K562 (cell line): Measurements from ENCODE around the gene PELI2. TPM values are rescaled to one million over a fixed set of nuclear protein-coding genes. Genes with fewer than 3 reads are reported as not detected.
A peak's percentile ranks its signal among the peaks of the same experiment; 100 is the strongest.

ENCODE experiments used
- BDP1 ChIP-seq: IDR thresholded peaks from 3 replicates; pipeline ENCODE4 v1.6.1; 2011; ENCODE audit not compliant: insufficient read length, insufficient read depth
- CBX2 ChIP-seq: fragments of 200-600 bp; sonication (generic); IDR thresholded peaks from one replicate; pipeline ENCODE4 v1.6.1; 2012; ENCODE audit warnings: mild to moderate bottlenecking, low read length, inconsistent platforms; ENCODE audit not compliant: insufficient read depth, poor library complexity, severe bottlenecking
- CBX8 ChIP-seq: fragments of 200-600 bp; sonication (generic); IDR thresholded peaks from 2 replicates; pipeline ENCODE4 v1.6.1; 2012; ENCODE audit warnings: borderline replicate concordance, mixed run types, low read depth, mild to moderate bottlenecking, moderate library complexity, mixed read lengths, low read length, control low read depth, inconsistent platforms; ENCODE audit not compliant: poor library complexity, severe bottlenecking; ENCODE audit errors: extremely low read depth
- CREBBP ChIP-seq: IDR thresholded peaks from one replicate; pipeline ENCODE4 v1.6.1; 2012; ENCODE audit warnings: low read depth, mild to moderate bottlenecking, control low read depth, inconsistent platforms, low read length
- DLX4 ChIP-seq: fragments of 250-450 bp; sonication (Bioruptor Pico); IDR thresholded peaks from 2 replicates; pipeline ENCODE4 v1.6.1; 2021; ENCODE audit warnings: mild to moderate bottlenecking
- E2F8 ChIP-seq: fragments of 450-650 bp; IDR thresholded peaks from 2 replicates; pipeline ENCODE4 v1.7.1; 2018; ENCODE audit warnings: mild to moderate bottlenecking, low read depth; ENCODE audit not compliant: partially characterized antibody
- FOS ChIP-seq: IDR thresholded peaks from 3 replicates; pipeline ENCODE4 v1.6.1; 2011; ENCODE audit not compliant: insufficient read length; ENCODE audit errors: extremely low read depth
- FUS ChIP-seq: fragments of 200-400 bp; formaldehyde crosslinking; optimal IDR thresholded peaks from 2 replicates; pipeline ENCODE3; 2017; ENCODE audit warnings: low read depth, low read length
- HDAC8 ChIP-seq: fragments of 450-650 bp; IDR thresholded peaks from 2 replicates; pipeline ENCODE4 v1.6.1; 2016; ENCODE audit warnings: mild to moderate bottlenecking, missing genetic modification characterization, moderate library complexity, missing compliant biosample characterization
- HNRNPUL1 ChIP-seq: fragments of 200-400 bp; formaldehyde crosslinking; IDR thresholded peaks from 2 replicates; pipeline ENCODE4 v1.6.1; 2017; ENCODE audit warnings: low read length
- KLF13 ChIP-seq: fragments of 450-650 bp; IDR thresholded peaks from 2 replicates; pipeline ENCODE4 v1.6.1; 2016; ENCODE audit warnings: missing genetic modification characterization, low read depth, mild to moderate bottlenecking, missing compliant biosample characterization, moderate library complexity, borderline replicate concordance
- MAZ ChIP-seq, 2 experiments: fragments of 450-650 bp in 1 of 2; sonication (generic) in 1 of 2; formaldehyde crosslinking; IDR thresholded peaks in 1 of 2; conservative IDR thresholded peaks in 1 of 2; 2 replicates each; pipeline versions ENCODE4 v1.4.0 to v1.5.0; 2020; ENCODE audit warnings: mild to moderate bottlenecking in 1 of 2, missing genetic modification reagents in 1 of 2
- NONO ChIP-seq, 2 experiments: fragments of 200-400 bp in 1 of 2; fragments of 450-650 bp in 1 of 2; formaldehyde crosslinking in 1 of 2; IDR thresholded peaks; 2 replicates each; pipeline ENCODE4 v1.6.1; 2017; ENCODE audit warnings: low read depth in 2 of 2, mild to moderate bottlenecking in 2 of 2, moderate library complexity in 2 of 2, low read length in 1 of 2
- NR4A1 ChIP-seq, 2 experiments: fragments of 250-450 bp in 1 of 2; fragments of 450-650 bp in 1 of 2; sonication (Bioruptor Pico) in 1 of 2; IDR thresholded peaks; 2 replicates each; pipeline versions ENCODE4 v1.4.0 to v1.6.1; 2016 to 2020; ENCODE audit warnings: mild to moderate bottlenecking in 2 of 2, missing compliant biosample characterization in 1 of 2, missing genetic modification characterization in 1 of 2, moderate library complexity in 1 of 2
- POLR2AphosphoS2 ChIP-seq: IDR thresholded peaks from 2 replicates; pipeline ENCODE4 v1.6.1; 2012; ENCODE audit warnings: low read length, improper control_type of control experiment
- RNF219 ChIP-seq: fragments of 250-450 bp; sonication (Bioruptor Pico); IDR thresholded peaks from 2 replicates; pipeline ENCODE4 v1.5.0; 2022; ENCODE audit warnings: mild to moderate bottlenecking
- SPI1 ChIP-seq: IDR thresholded peaks from 2 replicates; pipeline ENCODE4 v1.6.1; 2011; ENCODE audit warnings: low read depth, low read length, control low read depth, borderline replicate concordance
- ZBTB34 ChIP-seq: fragments of 250-450 bp; sonication (Bioruptor Pico); IDR thresholded peaks from 2 replicates; pipeline ENCODE4 v1.8.0; 2021; ENCODE audit warnings: mild to moderate bottlenecking, moderate library complexity
- ZKSCAN8 ChIP-seq: fragments of 200-800 bp; sonication (Bioruptor generic); IDR thresholded peaks from 2 replicates; pipeline ENCODE4 v1.6.1; 2016; ENCODE audit warnings: missing genetic modification characterization, missing compliant biosample characterization
- polyA plus RNA-seq, 8 experiments: library from polyadenylated mRNA; depleted of rRNA in 4 of 8; stranded (reverse) in 5 of 8; unstranded in 3 of 8; fragments of >200 nt; fragmentation: Nextera tagmentation in 2 of 8; fragmentation: Illumina TruSeq in 1 of 8; extraction: Ambion mirVana in 2 of 8; extraction: Trizol in 1 of 8; gene quantifications; 2 replicates each; pipeline versions ENCODE4 v1.2.1 to v1.2.3, GENCODE V29; 2011 to 2014; ENCODE audit warnings: inconsistent platforms in 1 of 8, missing spikeins in 1 of 8
- total RNA-seq, 7 experiments: library from RNA; depleted of rRNA in 6 of 7; stranded (reverse); fragments of >200 nt in 6 of 7; fragmentation: Illumina TruSeq in 2 of 7; extraction: Trizol in 2 of 7; gene quantifications; 2 replicates each; pipeline versions ENCODE4 v1.2.1 to v1.2.3, GENCODE V29; 2011 to 2021; ENCODE audit warnings: low replicate concordance in 1 of 7

Gene PELI2
- total and polyA plus RNA-seq, 9 of the 15 experiments (the other 6 are each of a cell fraction or from before 2014, with no cell fraction given) = 0.20 to 1.5 (median 0.44) TPM

GRCh38 chr14:56333359-56334292 is 215.4 kb downstream of the PELI2 start (continued):
- TF ChIP-seq BDP1 = no peak
- TF ChIP-seq ZBTB34 (CRISPR knock-in tag) = no peak
- no peak for TF ChIP-seq CREBBP
- TF ChIP-seq DLX4 = no peak
- no peak for TF ChIP-seq CBX2
- no peak for TF ChIP-seq MAZ (CRISPR knock-in tag; conservative IDR thresholded peaks at IDR 0.05 in 1 of 2, IDR thresholded peaks at IDR 0.05 in 1 of 2)
- TF ChIP-seq RNF219 (CRISPR knock-in tag) = no peak
- TF ChIP-seq POLR2AphosphoS2 = no peak
- TF ChIP-seq HNRNPUL1 = no peak
- TF ChIP-seq ZKSCAN8 (CRISPR knock-in tag) = peak; percentile 58; the same call in 1 of the 2 replicates
- TF ChIP-seq CBX8 = no peak
- TF ChIP-seq E2F8 = no peak
- TF ChIP-seq NR4A1 (CRISPR knock-in tag; IDR thresholded peaks at IDR 0.05) = no peak
- 0 out of 2 replicates have a peak, but pooled peaks have one; percentile 49 for TF ChIP-seq NR4A1 (tag; IDR thresholded peaks at IDR 0.05)
- no peak for TF ChIP-seq SPI1
- TF ChIP-seq FOS = no peak
- no peak for TF ChIP-seq KLF13 (tag)
- no peak for TF ChIP-seq HDAC8 (tag)
- no peak for TF ChIP-seq NONO (IDR thresholded peaks at IDR 0.05; ENCODE audit: low read depth in 2 of 2, low read length in 1 of 2)
- no peak for TF ChIP-seq FUS
